K562 (cell line): ENCODE data around the gene LAX1. TPM values are rescaled to one million over a fixed set of nuclear protein-coding genes. Genes with fewer than 3 reads are reported as not detected.
A peak's percentile ranks its signal among the peaks of the same experiment; 100 is the strongest.

ENCODE experiments used
- CC2D1A ChIP-seq: fragments of 450-650 bp; IDR thresholded peaks from 2 replicates; pipeline ENCODE4 v1.6.1; 2017; ENCODE audit warnings: mild to moderate bottlenecking
- COPS2 ChIP-seq: fragments of 450-650 bp; conservative IDR thresholded peaks from 2 replicates; pipeline ENCODE4 v1.6.1; 2016; ENCODE audit warnings: mild to moderate bottlenecking, moderate library complexity
- E2F3 ChIP-seq: fragments of 250-450 bp; sonication (Bioruptor Pico); IDR thresholded peaks from 2 replicates; pipeline ENCODE4 v1.4.0; 2020; ENCODE audit warnings: mild to moderate bottlenecking
- FOS ChIP-seq: IDR thresholded peaks from 3 replicates; pipeline ENCODE4 v1.6.1; 2011; ENCODE audit not compliant: insufficient read length; ENCODE audit errors: extremely low read depth
- FUS ChIP-seq: fragments of 200-400 bp; formaldehyde crosslinking; optimal IDR thresholded peaks from 2 replicates; pipeline ENCODE3; 2017; ENCODE audit warnings: low read depth, low read length
- L3MBTL2 ChIP-seq: fragments of 450-650 bp; IDR thresholded peaks from 2 replicates; pipeline ENCODE4 v1.6.1; 2016; ENCODE audit warnings: mild to moderate bottlenecking, moderate library complexity
- MIER1 ChIP-seq: fragments of 450-650 bp; IDR thresholded peaks from 2 replicates; pipeline ENCODE4 v1.6.1; 2016; ENCODE audit warnings: antibody characterized with exemption, mild to moderate bottlenecking, low read depth
- MLLT1 ChIP-seq, 2 experiments: fragments of 450-650 bp; IDR thresholded peaks; 2 replicates each; pipeline ENCODE4 v1.6.1; 2016
- NFYB ChIP-seq: IDR thresholded peaks from 2 replicates; pipeline ENCODE4 v1.6.1; 2011; ENCODE audit warnings: mild to moderate bottlenecking, moderate library complexity; ENCODE audit not compliant: insufficient read length; ENCODE audit errors: extremely low read depth
- POU5F1 ChIP-seq: fragments of 150-350 bp; IDR thresholded peaks from 2 replicates; pipeline ENCODE4 v1.6.1; 2014; ENCODE audit warnings: borderline replicate concordance, low read length, low read depth, mild to moderate bottlenecking; ENCODE audit not compliant: partially characterized antibody
- STAG1 ChIP-seq: sonication (generic); formaldehyde crosslinking; IDR thresholded peaks from 2 replicates; pipeline ENCODE4 v1.5.0; 2020; ENCODE audit warnings: missing genetic modification reagents, borderline replicate concordance
- STAT5A ChIP-seq: IDR thresholded peaks from 2 replicates; pipeline ENCODE4 v1.6.1; 2012; ENCODE audit warnings: low read length, inconsistent platforms, borderline replicate concordance
- THAP12 ChIP-seq: fragments of 250-450 bp; sonication (Bioruptor Pico); IDR thresholded peaks from 2 replicates; pipeline ENCODE4 v1.9.0; 2021; ENCODE audit warnings: mild to moderate bottlenecking, inconsistent platforms
- YY1 ChIP-seq, 3 experiments: IDR thresholded peaks; 2 replicates each; pipeline ENCODE4 v1.6.1; 2011; ENCODE audit warnings: low read length in 2 of 3, mild to moderate bottlenecking in 2 of 3, moderate library complexity in 2 of 3, borderline replicate concordance in 1 of 3, control low read depth in 1 of 3, low read depth in 1 of 3; ENCODE audit not compliant: insufficient read depth in 3 of 3, insufficient replicate concordance in 2 of 3, control insufficient read depth in 1 of 3, insufficient read length in 1 of 3; ENCODE audit errors: extremely low read depth in 1 of 3
- ZBED1 ChIP-seq: IDR thresholded peaks from 2 replicates; pipeline ENCODE4 v1.6.1; 2014
- ZBTB5 ChIP-seq: fragments of 450-650 bp; IDR thresholded peaks from 2 replicates; pipeline ENCODE4 v1.6.1; 2017; ENCODE audit warnings: antibody characterized with exemption
- ZNF124 ChIP-seq: sonication (generic); formaldehyde crosslinking; IDR thresholded peaks from 2 replicates; pipeline ENCODE4 v1.8.1; 2022; ENCODE audit warnings: missing genetic modification reagents
- ZNF347 ChIP-seq: fragments of 450-650 bp; formaldehyde crosslinking; IDR thresholded peaks from 2 replicates; pipeline ENCODE4 v1.4.0; 2020; ENCODE audit warnings: low read depth, mild to moderate bottlenecking, moderate library complexity
- ZNF609 ChIP-seq: sonication (generic); formaldehyde crosslinking; IDR thresholded peaks from 2 replicates; pipeline ENCODE4 v1.8.1; 2023; ENCODE audit warnings: missing genetic modification reagents, mild to moderate bottlenecking, borderline replicate concordance
- polyA plus RNA-seq, 8 experiments: library from polyadenylated mRNA; depleted of rRNA in 4 of 8; stranded (reverse) in 5 of 8; unstranded in 3 of 8; fragments of >200 nt; fragmentation: Nextera tagmentation in 2 of 8; fragmentation: Illumina TruSeq in 1 of 8; extraction: Ambion mirVana in 2 of 8; extraction: Trizol in 1 of 8; gene quantifications; 2 replicates each; pipeline versions ENCODE4 v1.2.1 to v1.2.3, GENCODE V29; 2011 to 2014; ENCODE audit warnings: inconsistent platforms in 1 of 8, missing spikeins in 1 of 8
- total RNA-seq, 7 experiments: library from RNA; depleted of rRNA in 6 of 7; stranded (reverse); fragments of >200 nt in 6 of 7; fragmentation: Illumina TruSeq in 2 of 7; extraction: Trizol in 2 of 7; gene quantifications; 2 replicates each; pipeline versions ENCODE4 v1.2.1 to v1.2.3, GENCODE V29; 2011 to 2021; ENCODE audit warnings: low replicate concordance in 1 of 7

Gene LAX1
- total and polyA plus RNA-seq, 9 of the 15 experiments (the other 6 are each of a cell fraction or from before 2014, with no cell fraction given) = not detected

- TF ChIP-seq STAT5A (peak; percentile 66; the same call in 1 of the 2 replicates), CC2D1A (peak; percentile 80), ZBED1 (no peak), NFYB (no peak), MLLT1 (IDR thresholded peaks at IDR 0.05) (no peak), ZNF124 (CRISPR knock-in tag) (no peak), ZBTB5 (no peak), L3MBTL2 (peak; percentile 97), E2F3 (CRISPR knock-in tag) (no peak), STAG1 (CRISPR knock-in tag) (no peak), FOS (no peak), THAP12 (no peak), FUS (no peak), YY1 (IDR thresholded peaks at IDR 0.05; ENCODE audit: borderline replicate concordance in 1 of 3, control insufficient read depth in 1 of 3, extremely low read depth in 1 of 3, insufficient read depth in 3 of 3, insufficient read length in 1 of 3, insufficient replicate concordance in 2 of 3, low read depth in 1 of 3, low read length in 2 of 3) (no peak), ZNF347 (CRISPR knock-in tag) (no peak), ZNF609 (no peak), POU5F1 (no peak), COPS2 (no peak), MIER1 (no peak)
These were observed 38.5 kb upstream of the LAX1 start (continued) for GRCh38 chr1:203726417-203726867.
